NCI-H2107 (cell line): ENCODE data around the gene HYAL4.
"Not testable (repeated sequence)": the region's sequence is repeated elsewhere in the genome, so short reads cannot be mapped to it uniquely, and the experiment has no call there.

Experiments used
- DNase-seq: peaks from one replicate; lab custom pipeline; 2025; lab: John Stamatoyannopoulos, UW

HYAL4 gene

GRCh38 chr7:123844712-123845219, at the start of gene HYAL4:
TSS of gene HYAL4 (plus strand) at chr7:123845169. CDS start at chr7:123868274, 23,105 bp downstream.
- DNase-seq, result no peak

GRCh38 chr7:123795917-123796316, 49.1 kb upstream of the HYAL4 start:
- DNase-seq, result no peak

GRCh38 chr7:123796568-123796967, 48.4 kb upstream of the HYAL4 start:
- DNase-seq, result no peak

- DNase-seq, result no peak
Observed at GRCh38 chr7:123797673-123798531, 47.1 kb upstream of the HYAL4 start.

GRCh38 chr7:123798532-123799188, 46.3 kb upstream of the HYAL4 start:
- DNase-seq, result no peak

- no peak for DNase-seq
Observed at GRCh38 chr7:123802249-123802648, 42.7 kb upstream of the HYAL4 start.

GRCh38 chr7:123805287-123805686, 39.7 kb upstream of the HYAL4 start:
- no peak for DNase-seq

GRCh38 chr7:123809471-123809870, 35.5 kb upstream of the HYAL4 start:
- no peak for DNase-seq

- no peak for DNase-seq
Observed at GRCh38 chr7:123811056-123811455, 33.9 kb upstream of the HYAL4 start.

GRCh38 chr7:123816916-123817315, 28.1 kb upstream of the HYAL4 start:
- DNase-seq, result no peak

GRCh38 chr7:123819001-123819400, 26.0 kb upstream of the HYAL4 start:
- DNase-seq, result no peak

- DNase-seq, result not testable (repeated sequence)
Observed at GRCh38 chr7:123819795-123820194, 25.2 kb upstream of the HYAL4 start.

GRCh38 chr7:123820864-123821263, 24.1 kb upstream of the HYAL4 start:
- no peak for DNase-seq

- no peak for DNase-seq
Observed at GRCh38 chr7:123821320-123821719, 23.6 kb upstream of the HYAL4 start.

- DNase-seq, result no peak
Observed at GRCh38 chr7:123823898-123824753, 20.8 kb upstream of the HYAL4 start.

- no peak for DNase-seq
Observed at GRCh38 chr7:123824754-123825067, 20.3 kb upstream of the HYAL4 start.

GRCh38 chr7:123828805-123829204, 16.2 kb upstream of the HYAL4 start:
- no peak for DNase-seq

GRCh38 chr7:123836656-123837055, 8.3 kb upstream of the HYAL4 start:
- no peak for DNase-seq

- DNase-seq, result not testable (repeated sequence)
Observed at GRCh38 chr7:123839106-123839505, 5.9 kb upstream of the HYAL4 start.

GRCh38 chr7:123844142-123844541, 827 bp upstream of the HYAL4 start:
- not testable (repeated sequence) for DNase-seq

- no peak for DNase-seq
Observed at GRCh38 chr7:123845823-123846216, 851 bp downstream of the HYAL4 start.

- no peak for DNase-seq
Observed at GRCh38 chr7:123846217-123846891, 1.4 kb downstream of the HYAL4 start.
